H1 (cell line): ENCODE results near the gene IZUMO2. TPM values are rescaled to one million over a fixed set of nuclear protein-coding genes. Genes with fewer than 3 reads are reported as not detected.

ENCODE experiments used
- CTCF ChIA-PET: fragments of 300-600 bp; sonication (Branson Sonifier 250); formaldehyde crosslinking; loops from one replicate; lab custom pipeline; 2021; ENCODE audit not compliant: partially characterized antibody; lab: Charles Lee
- POLR2A ChIA-PET: fragments of 300-600 bp; sonication (Branson Sonifier 250); formaldehyde crosslinking; loops from one replicate; lab custom pipeline; 2021; ENCODE audit warnings: inconsistent platforms; ENCODE audit not compliant: partially characterized antibody; lab: Charles Lee
- DNase-seq, 2 experiments: peaks; one replicate each; pipeline versions ENCODE4 v3.0.0 to v3.0.0-alpha.2; 2010 to 2022; ENCODE audit warnings: low spot score in 2 of 2, low read depth in 1 of 2, mixed read lengths in 1 of 2
- FAIRE-seq: peaks from 2 replicates; lab custom pipeline; 2011; peaks lifted over from hg19 to GRCh38; lab: Jason Lieb, UNC
- H2AFZ ChIP-seq: 2 replicates; pipeline ENCODE4 v1.8.1; 2012; ENCODE audit warnings: low read length, inconsistent platforms
- H2AK5ac ChIP-seq: 2 replicates; pipeline ENCODE4 v1.6.1; 2013; ENCODE audit warnings: low read depth, low read length
- H2BK120ac ChIP-seq: replicated peaks from 2 replicates; pipeline ENCODE3; 2013; ENCODE audit warnings: low read depth, low read length, inconsistent platforms
- H2BK12ac ChIP-seq: 2 replicates; pipeline ENCODE4 v1.6.1; 2013; ENCODE audit warnings: low read depth, low read length
- H2BK15ac ChIP-seq: 2 replicates; pipeline ENCODE4 v1.6.1; 2013; ENCODE audit warnings: low read length
- H2BK20ac ChIP-seq: 2 replicates; pipeline ENCODE4 v1.6.1; 2013; ENCODE audit warnings: low read length
- H2BK5ac ChIP-seq: 2 replicates; pipeline ENCODE4 v1.6.1; 2013; ENCODE audit warnings: low read depth, low read length
- H3K14ac ChIP-seq: 2 replicates; pipeline ENCODE4 v1.6.1; 2013; ENCODE audit warnings: inconsistent platforms; ENCODE audit not compliant: insufficient read length
- H3K18ac ChIP-seq: 2 replicates; pipeline ENCODE4 v1.6.1; 2013; ENCODE audit warnings: low read length; ENCODE audit errors: extremely low read depth
- H3K23ac ChIP-seq: 2 replicates; pipeline ENCODE4 v1.6.1; 2013; ENCODE audit warnings: inconsistent platforms; ENCODE audit not compliant: insufficient read length
- H3K23me2 ChIP-seq: 2 replicates; pipeline ENCODE4 v1.6.1; 2013; ENCODE audit warnings: low read depth, low read length
- H3K27ac ChIP-seq: 2 replicates; pipeline ENCODE4 v1.6.1; 2011; ENCODE audit warnings: low read depth, low read length, inconsistent platforms
- H3K27me3 ChIP-seq, 4 experiments: replicated peaks in 1 of 4; 1 replicate in 1 of 4; 2 replicates in 3 of 4; pipeline versions ENCODE4 v1.6.1 to v1.8.1; 2011 to 2013; ENCODE audit warnings: low read length in 3 of 4, mild to moderate bottlenecking in 3 of 4, inconsistent platforms in 2 of 4, mixed read lengths in 2 of 4, moderate library complexity in 1 of 4; ENCODE audit not compliant: control insufficient read depth in 3 of 4, insufficient read depth in 3 of 4; ENCODE audit errors: extremely low read depth in 1 of 4
- H3K36me3 ChIP-seq, 4 experiments: 2 replicates each; pipeline versions ENCODE4 v1.6.1 to v1.8.1; 2011 to 2013; ENCODE audit warnings: mild to moderate bottlenecking in 4 of 4, low read length in 3 of 4, moderate library complexity in 2 of 4, control low read depth in 1 of 4, inconsistent platforms in 1 of 4; ENCODE audit not compliant: insufficient read depth in 4 of 4, control insufficient read depth in 2 of 4
- H3K4ac ChIP-seq: replicated peaks from 2 replicates; pipeline ENCODE3; 2013; ENCODE audit warnings: low read length, low read depth, mixed read lengths, inconsistent platforms; ENCODE audit not compliant: insufficient read length
- H3K4me1 ChIP-seq, 4 experiments: replicated peaks in 1 of 4; 1 replicate in 1 of 4; 2 replicates in 3 of 4; pipeline versions ENCODE4 v1.6.1 to v1.8.1; 2011 to 2013; ENCODE audit warnings: low read length in 3 of 4, inconsistent platforms in 2 of 4, mixed read lengths in 1 of 4; ENCODE audit not compliant: insufficient read depth in 4 of 4, control insufficient read depth in 3 of 4
- H3K4me2 ChIP-seq, 2 experiments: 2 replicates each; pipeline versions ENCODE4 v1.6.1 to v1.8.1; 2011 to 2013; ENCODE audit warnings: low read depth in 2 of 2, low read length in 2 of 2, control low read depth in 1 of 2, inconsistent platforms in 1 of 2, mild to moderate bottlenecking in 1 of 2; ENCODE audit not compliant: insufficient read depth in 1 of 2
- H3K4me3 ChIP-seq, 4 experiments: fragments of 200-600, 300-600 bp in 1 of 4; sonication (generic), shearing (Covaris generic), sonication (Bioruptor Twin) in 1 of 4; 2 replicates each; pipeline versions ENCODE4 v1.5.1 to v1.8.1; 2011 to 2016; ENCODE audit warnings: low read length in 4 of 4, low read depth in 3 of 4, control low read depth in 2 of 4, inconsistent platforms in 2 of 4, mild to moderate bottlenecking in 2 of 4, mixed read lengths in 1 of 4, moderate library complexity in 1 of 4; ENCODE audit not compliant: insufficient read depth in 2 of 4; ENCODE audit errors: extremely low read depth in 1 of 4
- H3K56ac ChIP-seq: replicated peaks from 2 replicates; pipeline ENCODE3; 2013; ENCODE audit warnings: low read depth, mild to moderate bottlenecking, mixed read lengths, low read length, inconsistent platforms; ENCODE audit not compliant: insufficient read length
- H3K79me1 ChIP-seq: 2 replicates; pipeline ENCODE4 v1.6.1; 2013; ENCODE audit warnings: low read depth, low read length, control low read depth
- H3K79me2 ChIP-seq, 2 experiments: 2 replicates each; pipeline versions ENCODE4 v1.6.1 to v1.8.1; 2012 to 2013; ENCODE audit warnings: low read length in 2 of 2, mild to moderate bottlenecking in 2 of 2, inconsistent platforms in 1 of 2; ENCODE audit not compliant: insufficient read depth in 2 of 2, control insufficient read depth in 1 of 2
- H3K9ac ChIP-seq, 4 experiments: replicated peaks in 1 of 4; 1 replicate in 1 of 4; 2 replicates in 3 of 4; pipeline versions ENCODE4 v1.6.1 to v1.8.1; 2011 to 2013; ENCODE audit warnings: low read depth in 3 of 4, low read length in 3 of 4, control low read depth in 2 of 4, mild to moderate bottlenecking in 2 of 4, moderate library complexity in 2 of 4, inconsistent platforms in 1 of 4; ENCODE audit errors: extremely low read depth in 1 of 4
- H3K9me3 ChIP-seq, 2 experiments: 2 replicates each; pipeline versions ENCODE4 v1.6.1 to v1.8.1; 2012 to 2013; ENCODE audit warnings: mild to moderate bottlenecking in 2 of 2, moderate library complexity in 2 of 2, control low read depth in 1 of 2, inconsistent platforms in 1 of 2, low read depth in 1 of 2, low read length in 1 of 2, mixed read lengths in 1 of 2; ENCODE audit not compliant: insufficient read depth in 2 of 2
- H4K20me1 ChIP-seq, 2 experiments: replicated peaks in 1 of 2; 2 replicates each; pipeline versions ENCODE3 to v1.8.1; 2011 to 2013; ENCODE audit warnings: inconsistent platforms in 2 of 2, low read length in 2 of 2, mild to moderate bottlenecking in 1 of 2; ENCODE audit not compliant: insufficient read depth in 2 of 2, control insufficient read depth in 1 of 2
- H4K5ac ChIP-seq: 2 replicates; pipeline ENCODE4 v1.6.1; 2013; ENCODE audit warnings: low read length, low read depth, mixed read lengths, inconsistent platforms; ENCODE audit not compliant: insufficient read length
- H4K8ac ChIP-seq: 2 replicates; pipeline ENCODE4 v1.8.0; 2013; ENCODE audit warnings: mild to moderate bottlenecking, moderate library complexity, low read length, inconsistent platforms; ENCODE audit not compliant: insufficient read depth; ENCODE audit errors: extremely low read depth
- H4K91ac ChIP-seq: replicated peaks from 2 replicates; pipeline ENCODE3; 2013; ENCODE audit warnings: low read length, mixed read lengths, inconsistent platforms; ENCODE audit not compliant: insufficient read length
- WGBS, 2 experiments: shearing (Covaris generic) in 1 of 2; methylation state at CpG; one replicate each; pipeline versions ENCODE4 v1.1.6 to v1.1.7; 2013 to 2015; ENCODE audit warnings: low lambda C conversion rate in 2 of 2, mixed read lengths in 2 of 2, inconsistent platforms in 1 of 2, low coverage in 1 of 2, missing lambda C conversion rate in 1 of 2; ENCODE audit not compliant: insufficient replicate concordance in 2 of 2, insufficient coverage in 1 of 2, insufficient read length in 1 of 2; ENCODE audit errors: extremely low coverage in 1 of 2, missing lambda C conversion rate in 1 of 2; 5-methylcytosine and 5-hydroxymethylcytosine counted together
- polyA plus RNA-seq, 7 experiments: library from polyadenylated mRNA; depleted of rRNA in 3 of 7; stranded (reverse) in 5 of 7; unstranded in 2 of 7; fragments of >200 nt in 5 of 7; fragments of 200-250 nt in 2 of 7; gene quantifications; 1 replicate in 5 of 7; 2 replicates in 1 of 7; 4 replicates in 1 of 7; pipeline versions ENCODE4 v1.2.1 to v1.2.3, GENCODE V29; 2011 to 2013; ENCODE audit warnings: missing spikeins in 2 of 7, mixed read lengths in 2 of 7
- total RNA-seq: library from RNA; stranded (reverse); fragmentation: NEBNext Ultra II Directional; extraction: Animal tissue kit (Norgen Biotek cat#: 25700); gene quantifications from 2 replicates; pipeline ENCODE4 v1.2.1, GENCODE V29; 2021

IZUMO2 gene
- total and polyA plus RNA-seq, 2 of the 8 experiments (the other 6 are each of a cell fraction or from before 2014, with no cell fraction given), result 1.7 to 1.9 TPM

DNA sequence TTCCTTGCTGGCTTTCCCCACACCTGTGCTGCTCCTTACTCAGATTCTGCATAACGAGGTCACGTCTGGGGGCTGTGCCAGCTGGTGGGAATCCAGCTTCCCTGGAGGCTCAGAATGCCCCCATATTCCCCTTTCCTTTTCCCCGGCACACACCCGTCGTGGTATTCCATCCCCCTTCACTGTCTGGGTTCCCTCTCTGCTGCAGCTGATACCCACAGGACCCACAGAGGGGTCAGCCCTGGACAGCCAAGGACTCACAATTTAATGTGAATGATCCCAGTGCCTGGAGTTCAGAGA, 36.1 kb upstream of the IZUMO2 start:
- H2BK120ac ChIP-seq, result no peak overlapping the region
- no peak overlapping the region for H3K56ac ChIP-seq
- H3K18ac ChIP-seq, result no peak overlapping the region
- H3K4ac ChIP-seq, result no peak overlapping the region
- H4K91ac ChIP-seq, result no peak overlapping the region
- H3K23ac ChIP-seq, result no peak overlapping the region
- no peaks in the 10 kb centered on the region for H3K79me2 ChIP-seq
- no peak overlapping the region for H3K27ac ChIP-seq
- no peak overlapping the region for H2BK20ac ChIP-seq
- CTCF ChIA-PET, result interaction anchor here (1.0 to 1.5 kb wide), 4 partner anchors 19 to 51 kb away, joined by 3 to 6 read pairs (median 3); no protein-coding TSS in a partner anchor
- POLR2A ChIA-PET, result no interaction called here
- H3K9ac ChIP-seq, result no peak overlapping the region
- H3K4me1 ChIP-seq, result no peaks in the 10 kb centered on the region; a peak in 2 of 7 replicates
- H3K4me2 ChIP-seq, result no peak overlapping the region
- H3K27me3 ChIP-seq, result peaks cover 0 to 15% (median 8%) of the 10 kb centered on the region in 4 experiments; a peak in 6 of 7 replicates
- no peak for DNase-seq
- no peak for FAIRE-seq
- H2BK12ac ChIP-seq, result no peak overlapping the region
- H3K23me2 ChIP-seq, result peaks cover 8% of the 10 kb centered on the region; the same call in 1 of the 2 replicates
- H2BK5ac ChIP-seq, result no peak overlapping the region
- no peak overlapping the region for H2AK5ac ChIP-seq
- 0 out of 2 replicates have a peak overlapping the region, but pooled peaks have one; percentile 17 for H4K8ac ChIP-seq
- no peak overlapping the region for H3K14ac ChIP-seq
- WGBS, 2 experiments, result 69% methylated on average over 5 of the region's 5 CpGs; no CpG with 5 or more reads in 1 of the 2 experiments
- H3K9me3 ChIP-seq, result no peaks in the 10 kb centered on the region
- H4K20me1 ChIP-seq, result peaks cover 0 to 4% of the 10 kb centered on the region in 2 experiments
- no peak overlapping the region for H2BK15ac ChIP-seq
- H2AFZ ChIP-seq, result no peak overlapping the region
- H3K79me1 ChIP-seq, result no peaks in the 10 kb centered on the region
- no peaks in the 10 kb centered on the region for H3K36me3 ChIP-seq
- H3K4me3 ChIP-seq, result no peak overlapping the region
- H4K5ac ChIP-seq, result no peak overlapping the region
